Osteoblast (primary cell): ENCODE results near the gene TAB3. TPM values are rescaled to one million over a fixed set of nuclear protein-coding genes. Genes with fewer than 3 reads are reported as not detected.

ENCODE experiments used
- DNase-seq: peaks from one replicate; pipeline ENCODE4 v3.0.0; 2011; ENCODE audit warnings: low spot score, mixed read lengths; ENCODE audit not compliant: insufficient read length; ENCODE audit errors: missing footprints
- H2AFZ ChIP-seq: 2 replicates; pipeline ENCODE4 v1.6.0; 2011; ENCODE audit warnings: mild to moderate bottlenecking, low read length
- H3K27ac ChIP-seq: 2 replicates; pipeline ENCODE4 v1.5.1; 2011; ENCODE audit warnings: mild to moderate bottlenecking, low read depth, low read length, moderate library complexity
- H3K27me3 ChIP-seq: 2 replicates; pipeline ENCODE4 v1.6.0; 2012; ENCODE audit warnings: mild to moderate bottlenecking, control low read depth, inconsistent platforms, low read length, moderate library complexity; ENCODE audit not compliant: insufficient read depth
- H3K36me3 ChIP-seq: 2 replicates; pipeline ENCODE4 v1.5.1; 2011; ENCODE audit warnings: mild to moderate bottlenecking, low read length, control low read depth, moderate library complexity; ENCODE audit not compliant: insufficient read depth
- H3K4me1 ChIP-seq: 2 replicates; pipeline ENCODE4 v1.5.1; 2011; ENCODE audit warnings: mild to moderate bottlenecking, low read length, control low read depth, moderate library complexity; ENCODE audit not compliant: insufficient read depth
- H3K4me2 ChIP-seq: 2 replicates; pipeline ENCODE4 v1.6.0; 2011; ENCODE audit warnings: mild to moderate bottlenecking, low read length; ENCODE audit not compliant: insufficient read depth
- H3K4me3 ChIP-seq: fragments of 200-600 bp; sonication (generic); 3 replicates; pipeline ENCODE4 v1.5.1; 2012; ENCODE audit warnings: mild to moderate bottlenecking, low read length, inconsistent platforms; ENCODE audit not compliant: insufficient read depth
- H3K79me2 ChIP-seq: 2 replicates; pipeline ENCODE4 v1.6.0; 2012; ENCODE audit warnings: mild to moderate bottlenecking, low read length, control low read depth, inconsistent platforms; ENCODE audit not compliant: insufficient read depth
- H3K9me3 ChIP-seq: 2 replicates; pipeline ENCODE4 v1.5.1; 2011; ENCODE audit warnings: low read depth, low read length, control low read depth
- H4K20me1 ChIP-seq: 2 replicates; pipeline ENCODE4 v1.6.0; 2012; ENCODE audit warnings: mild to moderate bottlenecking, low read length, control low read depth; ENCODE audit not compliant: insufficient read depth
- total RNA-seq: library from RNA; depleted of rRNA; stranded (reverse); fragments of >200 nt; gene quantifications from 2 replicates; pipeline ENCODE4 v1.2.3, GENCODE V29; 2012
- TF ChIP-seq, protein P1 (sequence below): IDR thresholded peaks from 2 replicates; pipeline ENCODE4 v1.5.1; 2011; ENCODE audit warnings: mild to moderate bottlenecking, low read depth, low read length, moderate library complexity; ENCODE audit errors: extremely low read depth

The TAB3 gene
- total RNA-seq, 1 donor, result 15.2 TPM

DNA sequence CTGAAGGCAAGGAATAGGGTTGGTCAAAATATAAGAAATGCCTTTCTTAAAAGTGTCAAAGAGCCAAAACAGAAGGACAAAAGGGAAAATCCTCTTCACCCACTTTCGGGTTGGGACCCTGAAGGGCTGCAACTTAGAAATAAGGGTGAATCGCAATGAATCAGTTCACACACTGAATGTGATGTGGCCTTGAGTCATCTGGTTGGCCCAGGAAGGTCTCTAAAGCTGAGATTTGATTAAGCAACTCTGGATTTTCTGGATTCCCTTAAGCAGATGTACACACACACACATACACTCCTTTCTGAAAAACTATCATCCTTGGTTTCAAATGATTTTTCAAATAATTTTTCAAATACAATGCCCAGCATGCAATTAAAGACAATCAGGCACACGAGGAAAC is 13.1 kb downstream of the TAB3 start:
- H3K4me2 ChIP-seq, result peak overlapping the region; percentile 63
- no peaks in the 10 kb centered on the region for H3K27me3 ChIP-seq
- no peak overlapping the region for H3K4me3 ChIP-seq
- peaks cover 19% of the 10 kb centered on the region for H3K79me2 ChIP-seq
- peaks cover 18% of the 10 kb centered on the region for H3K4me1 ChIP-seq
- TF ChIP-seq, protein P1, sequence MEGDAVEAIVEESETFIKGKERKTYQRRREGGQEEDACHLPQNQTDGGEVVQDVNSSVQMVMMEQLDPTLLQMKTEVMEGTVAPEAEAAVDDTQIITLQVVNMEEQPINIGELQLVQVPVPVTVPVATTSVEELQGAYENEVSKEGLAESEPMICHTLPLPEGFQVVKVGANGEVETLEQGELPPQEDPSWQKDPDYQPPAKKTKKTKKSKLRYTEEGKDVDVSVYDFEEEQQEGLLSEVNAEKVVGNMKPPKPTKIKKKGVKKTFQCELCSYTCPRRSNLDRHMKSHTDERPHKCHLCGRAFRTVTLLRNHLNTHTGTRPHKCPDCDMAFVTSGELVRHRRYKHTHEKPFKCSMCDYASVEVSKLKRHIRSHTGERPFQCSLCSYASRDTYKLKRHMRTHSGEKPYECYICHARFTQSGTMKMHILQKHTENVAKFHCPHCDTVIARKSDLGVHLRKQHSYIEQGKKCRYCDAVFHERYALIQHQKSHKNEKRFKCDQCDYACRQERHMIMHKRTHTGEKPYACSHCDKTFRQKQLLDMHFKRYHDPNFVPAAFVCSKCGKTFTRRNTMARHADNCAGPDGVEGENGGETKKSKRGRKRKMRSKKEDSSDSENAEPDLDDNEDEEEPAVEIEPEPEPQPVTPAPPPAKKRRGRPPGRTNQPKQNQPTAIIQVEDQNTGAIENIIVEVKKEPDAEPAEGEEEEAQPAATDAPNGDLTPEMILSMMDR, result no peak
- H3K27ac ChIP-seq, result peak overlapping the region; percentile 60
- no peaks in the 10 kb centered on the region for H3K9me3 ChIP-seq
- H2AFZ ChIP-seq, result no peak overlapping the region
- H4K20me1 ChIP-seq, result no peaks in the 10 kb centered on the region
- DNase-seq, result no peak
- H3K36me3 ChIP-seq, result no peaks in the 10 kb centered on the region

DNA sequence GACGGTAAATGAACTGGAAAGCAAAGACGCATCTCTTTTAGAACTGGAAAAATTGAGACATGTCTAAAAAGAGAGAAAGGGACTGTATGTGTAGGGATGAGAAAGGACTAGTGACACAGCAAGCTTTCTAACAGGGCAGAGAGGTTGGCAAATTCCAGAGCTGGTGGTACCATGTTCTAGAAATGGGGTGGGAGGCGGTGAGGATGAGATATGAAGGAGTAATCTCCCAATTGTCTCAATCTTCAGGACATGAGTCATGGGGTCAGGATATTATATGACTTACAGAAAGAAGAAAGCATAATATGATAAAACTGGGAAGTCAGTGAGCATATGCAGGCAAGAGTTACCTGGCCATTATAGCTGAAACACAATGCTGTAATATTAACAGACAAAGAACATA is 14.2 kb downstream of the TAB3 start:
- no peaks in the 10 kb centered on the region for H3K9me3 ChIP-seq

GRCh38 chrX:30870572-30870971 is 18.5 kb downstream of the TAB3 start:
- TF ChIP-seq, protein P1, result no peak
- no peak for DNase-seq
- no peaks in the 10 kb centered on the region for H4K20me1 ChIP-seq

More for the DNA sequence above, 14.2 kb downstream of the TAB3 start:
- Histone ChIP-seq H3K36me3 (no peaks in the 10 kb centered on the region), H3K4me2 (no peak overlapping the region), H3K4me1 (peaks cover 18% of the 10 kb centered on the region), H3K4me3 (no peak overlapping the region), H3K27ac (no peak overlapping the region), H3K27me3 (no peaks in the 10 kb centered on the region), H3K79me2 (peaks cover 12% of the 10 kb centered on the region), H4K20me1 (no peaks in the 10 kb centered on the region), H2AFZ (no peak overlapping the region)
- DNase-seq, result no peak
- TF ChIP-seq, protein P1, result no peak

GRCh38 chrX:30865612-30866011 is 23.4 kb downstream of the TAB3 start:
- Histone ChIP-seq H3K36me3 (peaks cover 3% of the 10 kb centered on the region), H4K20me1 (no peaks in the 10 kb centered on the region)

More at GRCh38 chrX:30870572-30870971, 18.5 kb downstream of the TAB3 start:
- Histone ChIP-seq H3K4me2 (no peak overlapping the region), H3K27ac (no peak overlapping the region), H3K4me1 (peaks cover 9% of the 10 kb centered on the region), H2AFZ (no peak overlapping the region), H3K4me3 (no peak overlapping the region), H3K9me3 (no peaks in the 10 kb centered on the region), H3K36me3 (peaks cover under 1% of the 10 kb centered on the region), H3K79me2 (peaks cover 3% of the 10 kb centered on the region), H3K27me3 (no peaks in the 10 kb centered on the region)

More at GRCh38 chrX:30865612-30866011, 23.4 kb downstream of the TAB3 start:
- H3K79me2 ChIP-seq, result no peaks in the 10 kb centered on the region
- no peak overlapping the region for H2AFZ ChIP-seq
- DNase-seq, result no peak
- no peaks in the 10 kb centered on the region for H3K27me3 ChIP-seq
- TF ChIP-seq, protein P1, result no peak
- no peaks in the 10 kb centered on the region for H3K9me3 ChIP-seq
- no peak overlapping the region for H3K27ac ChIP-seq
- no peaks in the 10 kb centered on the region for H3K4me1 ChIP-seq
- H3K4me2 ChIP-seq, result no peak overlapping the region
- no peak overlapping the region for H3K4me3 ChIP-seq
